ENCODE data around the gene COL4A2. TPM values are rescaled to one million over a fixed set of nuclear protein-coding genes. Genes with fewer than 3 reads are reported as not detected.

COL4A2 gene
- total RNA-seq, 1 donor from 2014 or later = 273 TPM

- Histone ChIP-seq H3K36me3 (peaks cover 3% of the 10 kb centered on the region), H3K9me3 (no peaks in the 10 kb centered on the region), H3K4me1 (peaks cover 26% of the 10 kb centered on the region), H3K4me3 (no peak overlapping the region), H3K27me3 (no peaks in the 10 kb centered on the region), H3K27ac (no peak overlapping the region)
- DNase-seq (no peak), ATAC-seq (no peak)
- TF ChIP-seq, protein P1, sequence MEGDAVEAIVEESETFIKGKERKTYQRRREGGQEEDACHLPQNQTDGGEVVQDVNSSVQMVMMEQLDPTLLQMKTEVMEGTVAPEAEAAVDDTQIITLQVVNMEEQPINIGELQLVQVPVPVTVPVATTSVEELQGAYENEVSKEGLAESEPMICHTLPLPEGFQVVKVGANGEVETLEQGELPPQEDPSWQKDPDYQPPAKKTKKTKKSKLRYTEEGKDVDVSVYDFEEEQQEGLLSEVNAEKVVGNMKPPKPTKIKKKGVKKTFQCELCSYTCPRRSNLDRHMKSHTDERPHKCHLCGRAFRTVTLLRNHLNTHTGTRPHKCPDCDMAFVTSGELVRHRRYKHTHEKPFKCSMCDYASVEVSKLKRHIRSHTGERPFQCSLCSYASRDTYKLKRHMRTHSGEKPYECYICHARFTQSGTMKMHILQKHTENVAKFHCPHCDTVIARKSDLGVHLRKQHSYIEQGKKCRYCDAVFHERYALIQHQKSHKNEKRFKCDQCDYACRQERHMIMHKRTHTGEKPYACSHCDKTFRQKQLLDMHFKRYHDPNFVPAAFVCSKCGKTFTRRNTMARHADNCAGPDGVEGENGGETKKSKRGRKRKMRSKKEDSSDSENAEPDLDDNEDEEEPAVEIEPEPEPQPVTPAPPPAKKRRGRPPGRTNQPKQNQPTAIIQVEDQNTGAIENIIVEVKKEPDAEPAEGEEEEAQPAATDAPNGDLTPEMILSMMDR (IDR thresholded peaks at IDR 0.05) = no peak
- intact Hi-C loops (cut with DNase I) = no loop called here
Observed at GRCh38 chr13:110518226-110518525, 211.1 kb downstream of the COL4A2 start.

DNA sequence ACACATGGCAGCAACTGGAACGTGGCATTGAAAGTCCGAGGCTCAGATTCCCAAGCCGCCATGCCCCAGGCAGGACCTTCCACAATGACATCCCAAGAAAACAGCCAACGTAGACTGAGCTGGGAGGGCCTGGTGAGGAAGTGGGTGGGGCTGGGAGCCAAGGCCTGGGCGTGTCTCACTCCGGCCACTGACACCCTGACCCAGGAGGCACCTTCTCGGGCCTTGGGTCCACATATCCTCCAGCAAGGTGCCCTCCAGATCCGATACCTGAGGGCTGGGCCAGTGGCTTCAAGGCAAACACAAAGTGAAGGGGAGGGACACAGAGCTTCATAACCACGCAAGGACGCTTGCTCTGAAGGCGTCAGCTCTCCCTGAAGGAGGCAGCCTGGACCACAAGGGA lies 211.5 kb downstream of the COL4A2 start:
- intact Hi-C loops (cut with DNase I) = no loop called here
- ATAC-seq (no peak), DNase-seq (no peak)
- peaks cover 26% of the 10 kb centered on the region for H3K4me1 ChIP-seq
- no peaks in the 10 kb centered on the region for H3K27me3 ChIP-seq
- TF ChIP-seq, protein P1 (IDR thresholded peaks at IDR 0.05) = no peak
- H3K36me3 ChIP-seq = peaks cover 7% of the 10 kb centered on the region
- H3K27ac ChIP-seq = no peak overlapping the region
- H3K4me3 ChIP-seq = no peak overlapping the region
- H3K9me3 ChIP-seq = no peaks in the 10 kb centered on the region

DNA sequence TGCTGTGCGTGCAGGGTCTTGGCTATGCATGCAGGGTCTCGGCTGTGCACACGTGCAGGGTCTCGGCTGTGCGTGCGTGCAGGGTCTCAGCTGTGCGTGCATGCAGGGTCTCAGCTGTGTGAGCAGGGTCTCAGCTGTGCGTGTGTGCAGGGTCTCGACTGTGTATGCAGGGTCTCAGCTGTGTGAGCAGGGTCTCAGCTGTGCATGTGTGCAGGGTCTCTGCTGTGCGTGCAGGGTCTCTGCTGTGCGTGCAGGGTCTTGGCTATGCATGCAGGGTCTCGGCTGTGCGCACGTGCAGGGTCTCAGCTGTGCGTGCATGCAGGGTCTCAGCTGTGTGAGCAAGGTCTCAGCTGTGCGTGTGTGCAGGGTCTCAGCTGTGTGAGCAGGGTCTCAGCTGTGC lies 212.0 kb downstream of the COL4A2 start:
- Histone ChIP-seq H3K36me3 (peaks cover 10% of the 10 kb centered on the region), H3K4me3 (no peak overlapping the region), H3K27me3 (no peaks in the 10 kb centered on the region), H3K27ac (no peak overlapping the region), H3K4me1 (peaks cover 26% of the 10 kb centered on the region), H3K9me3 (no peaks in the 10 kb centered on the region)
- intact Hi-C loops (cut with DNase I) = no loop called here
- DNase-seq (no peak), ATAC-seq (no peak)
- TF ChIP-seq, protein P1 (IDR thresholded peaks at IDR 0.05) = no peak

DNA sequence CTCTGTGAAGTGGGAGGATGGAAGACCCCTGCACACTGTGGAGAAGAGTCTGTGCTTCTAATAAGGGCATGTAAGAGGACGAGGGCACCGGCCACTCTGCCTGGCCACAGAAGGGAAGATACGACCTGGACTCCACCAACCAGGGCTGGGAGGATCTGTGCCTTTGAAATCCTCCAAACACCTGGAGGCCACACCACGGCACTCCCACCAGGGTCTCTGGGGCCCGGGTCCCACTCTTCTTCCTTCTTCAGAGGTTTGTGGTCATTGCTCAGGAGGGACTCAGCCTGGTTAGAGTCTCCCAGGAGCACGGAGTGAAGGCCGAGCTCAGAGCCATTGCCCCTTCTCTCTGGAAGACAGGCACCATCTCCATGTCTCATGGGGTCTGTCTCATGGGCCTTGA lies 212.4 kb downstream of the COL4A2 start:
- no peak for DNase-seq
- no peak overlapping the region for H3K4me3 ChIP-seq
- TF ChIP-seq, protein P1 (IDR thresholded peaks at IDR 0.05) = no peak
- no peak overlapping the region for H3K27ac ChIP-seq
- no peak for ATAC-seq
- no peaks in the 10 kb centered on the region for H3K9me3 ChIP-seq
- H3K27me3 ChIP-seq = no peaks in the 10 kb centered on the region
- H3K4me1 ChIP-seq = peaks cover 29% of the 10 kb centered on the region
- H3K36me3 ChIP-seq = peaks cover 10% of the 10 kb centered on the region
- intact Hi-C loops (cut with DNase I) = no loop called here

DNA sequence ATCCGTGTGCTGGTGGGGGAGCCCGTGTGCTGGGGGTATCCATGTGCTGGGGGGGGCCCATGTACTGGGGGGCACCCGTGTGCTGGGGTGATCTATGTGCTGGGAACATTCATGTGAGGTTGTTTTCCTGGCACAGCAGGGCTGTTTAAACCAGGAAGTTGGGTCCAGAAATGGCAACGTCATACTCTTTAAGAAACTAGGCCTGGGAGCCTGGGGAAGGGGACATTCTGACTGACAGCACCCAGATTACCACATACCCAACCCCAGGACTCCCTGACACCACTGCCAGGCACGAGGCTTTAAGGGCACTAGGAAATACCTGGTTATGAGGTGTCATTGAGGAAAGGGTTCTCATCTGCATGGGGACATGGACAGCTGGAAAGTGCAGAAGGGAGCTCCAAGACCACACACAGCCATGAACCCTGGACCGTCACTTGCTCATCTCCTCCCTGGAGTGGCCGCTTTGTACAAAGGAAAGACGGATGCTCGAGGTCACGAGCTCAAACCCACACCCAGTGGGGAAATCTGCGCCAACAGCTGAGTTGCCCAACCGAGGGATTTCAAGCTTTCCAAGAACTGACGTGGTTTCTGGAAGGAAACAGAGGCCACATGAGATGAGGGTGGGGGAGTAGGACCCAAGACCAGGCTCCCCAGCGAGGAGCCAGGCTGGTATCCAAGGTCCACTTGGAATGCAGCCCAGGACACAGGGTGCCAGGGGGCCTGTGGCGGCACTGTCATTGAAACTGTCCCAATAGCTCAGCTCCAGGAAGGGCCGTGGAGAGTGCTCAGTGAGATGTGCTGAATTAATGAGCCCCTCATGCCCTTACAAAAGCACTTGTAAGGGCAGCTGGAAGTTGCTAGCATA lies 213.6 kb downstream of the COL4A2 start:
- H3K27ac ChIP-seq = peak overlapping the region; percentile 65
- no peak overlapping the region for H3K4me3 ChIP-seq
- H3K27me3 ChIP-seq = no peaks in the 10 kb centered on the region
- intact Hi-C loops (cut with DNase I) = no loop called here
- H3K4me1 ChIP-seq = peaks cover 41% of the 10 kb centered on the region
- H3K36me3 ChIP-seq = peaks cover 10% of the 10 kb centered on the region
- ATAC-seq = peak; percentile 79
- TF ChIP-seq, protein P1 (IDR thresholded peaks at IDR 0.05) = no peak
- H3K9me3 ChIP-seq = no peaks in the 10 kb centered on the region
- peak; percentile 89 for DNase-seq
